ENCODE measurements around the gene GEMIN5. TPM values are rescaled to one million over a fixed set of nuclear protein-coding genes. Genes with fewer than 3 reads are reported as not detected.
A peak's percentile ranks its signal among the peaks of the same experiment; 100 is the strongest.

Gene GEMIN5
- polyA plus RNA-seq, 1 of the 3 experiments (the other 2 are of a cell fraction), result 6.6 TPM

GRCh38 chr5:154857530-154858296 lies 80.3 kb downstream of the GEMIN5 start (continued):
- no peak for TF ChIP-seq IRF3 (IDR thresholded peaks at IDR 0.05; ENCODE audit: low read depth, low read length)
- TF ChIP-seq FOSL2 (IDR thresholded peaks at IDR 0.05; ENCODE audit: borderline replicate concordance, low read depth), result peak; percentile 2; the same call in 1 of the 2 replicates
- TF ChIP-seq PBX3 (IDR thresholded peaks at IDR 0.05), result no peak; the same call in 1 of the 2 replicates
- no peak for TF ChIP-seq YY1 (IDR thresholded peaks at IDR 0.05; ENCODE audit: low read depth)
- no peak for TF ChIP-seq TCF12 (IDR thresholded peaks at IDR 0.05)
- TF ChIP-seq USF1 (IDR thresholded peaks at IDR 0.05; ENCODE audit: borderline replicate concordance, low read depth), result peak; percentile 13; the same call in 1 of the 2 replicates
- TF ChIP-seq FOXM1 (IDR thresholded peaks at IDR 0.05; ENCODE audit: low read depth), result 0 out of 2 replicates have a peak, but pooled peaks have one; percentile 23
- TF ChIP-seq SMC3 (IDR thresholded peaks at IDR 0.05; ENCODE audit: low read depth, low read length), result no peak
- no peak for TF ChIP-seq ELF1 (IDR thresholded peaks at IDR 0.05)
- no peak for TF ChIP-seq REST (IDR thresholded peaks at IDR 0.05; ENCODE audit: low read depth, low read length)
- peak; percentile 57 for TF ChIP-seq SIN3A (IDR thresholded peaks at IDR 0.05; ENCODE audit: borderline replicate concordance, low read depth, low read length)

- peak overlapping the region; percentile 73 for H3K4me2 ChIP-seq
- H3K9ac ChIP-seq, result peak overlapping the region; percentile 48; the same call in 1 of the 2 replicates
- no peaks in the 10 kb centered on the region for H3K9me2 ChIP-seq
- peaks cover 11% of the 10 kb centered on the region for H3F3A ChIP-seq (replicated peaks; ENCODE audit: insufficient read depth)
- peak overlapping the region in 1 of 2 experiments; percentile 67; a peak in 3 of 4 replicates for H3K27ac ChIP-seq (ENCODE audit: low read depth in 2 of 2, low read length in 1 of 2)
- H3K36me3 ChIP-seq (replicated peaks in 1 of 2; ENCODE audit: control insufficient read depth in 1 of 2, insufficient read depth in 2 of 2, low read length in 1 of 2), result no peaks in the 10 kb centered on the region
- H4K20me1 ChIP-seq (ENCODE audit: insufficient read depth), result no peaks in the 10 kb centered on the region
- peaks cover 9% of the 10 kb centered on the region in 2 experiments; a peak in 3 of 4 replicates for H3K4me1 ChIP-seq (ENCODE audit: control insufficient read depth in 1 of 2, insufficient read depth in 2 of 2, low read depth in 1 of 2, low read length in 1 of 2)
- no peaks in the 10 kb centered on the region for H3K79me2 ChIP-seq (ENCODE audit: insufficient read depth)
- H3K4me3 ChIP-seq (ENCODE audit: low read depth in 2 of 2, low read length in 1 of 2), result no peak overlapping the region
- CTCF ChIA-PET, result interaction anchor here (0.6 to 1.1 kb wide), 3 partner anchors 16 to 201 kb away, joined by 3 to 4 read pairs (median 3); no protein-coding TSS in a partner anchor
- H2AFZ ChIP-seq (ENCODE audit: low read depth), result peak overlapping the region; percentile 92
- WGBS (ENCODE audit: low lambda C conversion rate), result 100% methylated on average over 3 of the region's 3 CpGs
- H3K27me3 ChIP-seq (ENCODE audit: insufficient read depth), result no peaks in the 10 kb centered on the region
- POLR2A ChIA-PET, result interaction anchor here (1.5 kb wide), 1 partner anchor 16 kb away, joined by 7 read pairs; no protein-coding TSS in a partner anchor
- no peaks in the 10 kb centered on the region for H3K9me3 ChIP-seq
- no peak for DNase-seq
- TF ChIP-seq RCOR1 (IDR thresholded peaks at IDR 0.05; ENCODE audit: low read length) (no peak), REST (IDR thresholded peaks at IDR 0.05; ENCODE audit: low read depth, low read length) (no peak), RFX5 (IDR thresholded peaks at IDR 0.05; ENCODE audit: low read length) (no peak), NRF1 (IDR thresholded peaks at IDR 0.05; ENCODE audit: low read depth, low read length) (no peak), NFIC (IDR thresholded peaks at IDR 0.05; ENCODE audit: borderline replicate concordance) (no peak), FOXM1 (IDR thresholded peaks at IDR 0.05; ENCODE audit: low read depth) (no peak), GABPA (IDR thresholded peaks at IDR 0.05; ENCODE audit: low read depth) (no peak), GATA2 (CRISPR knock-in tag; IDR thresholded peaks at IDR 0.05) (no peak), PBX3 (IDR thresholded peaks at IDR 0.05) (no peak), RXRA (IDR thresholded peaks at IDR 0.05; ENCODE audit: borderline replicate concordance, low read depth) (no peak)
Observed at GRCh38 chr5:154851351-154851750, 86.7 kb downstream of the GEMIN5 start.
